ENCODE data around the gene SYNM.
A peak's percentile ranks its signal among the peaks of the same experiment; 100 is the strongest.
"Not testable (repeated sequence)": the region's sequence is repeated elsewhere in the genome, so short reads cannot be mapped to it uniquely, and the experiment has no call there.

Gene SYNM, protein sequence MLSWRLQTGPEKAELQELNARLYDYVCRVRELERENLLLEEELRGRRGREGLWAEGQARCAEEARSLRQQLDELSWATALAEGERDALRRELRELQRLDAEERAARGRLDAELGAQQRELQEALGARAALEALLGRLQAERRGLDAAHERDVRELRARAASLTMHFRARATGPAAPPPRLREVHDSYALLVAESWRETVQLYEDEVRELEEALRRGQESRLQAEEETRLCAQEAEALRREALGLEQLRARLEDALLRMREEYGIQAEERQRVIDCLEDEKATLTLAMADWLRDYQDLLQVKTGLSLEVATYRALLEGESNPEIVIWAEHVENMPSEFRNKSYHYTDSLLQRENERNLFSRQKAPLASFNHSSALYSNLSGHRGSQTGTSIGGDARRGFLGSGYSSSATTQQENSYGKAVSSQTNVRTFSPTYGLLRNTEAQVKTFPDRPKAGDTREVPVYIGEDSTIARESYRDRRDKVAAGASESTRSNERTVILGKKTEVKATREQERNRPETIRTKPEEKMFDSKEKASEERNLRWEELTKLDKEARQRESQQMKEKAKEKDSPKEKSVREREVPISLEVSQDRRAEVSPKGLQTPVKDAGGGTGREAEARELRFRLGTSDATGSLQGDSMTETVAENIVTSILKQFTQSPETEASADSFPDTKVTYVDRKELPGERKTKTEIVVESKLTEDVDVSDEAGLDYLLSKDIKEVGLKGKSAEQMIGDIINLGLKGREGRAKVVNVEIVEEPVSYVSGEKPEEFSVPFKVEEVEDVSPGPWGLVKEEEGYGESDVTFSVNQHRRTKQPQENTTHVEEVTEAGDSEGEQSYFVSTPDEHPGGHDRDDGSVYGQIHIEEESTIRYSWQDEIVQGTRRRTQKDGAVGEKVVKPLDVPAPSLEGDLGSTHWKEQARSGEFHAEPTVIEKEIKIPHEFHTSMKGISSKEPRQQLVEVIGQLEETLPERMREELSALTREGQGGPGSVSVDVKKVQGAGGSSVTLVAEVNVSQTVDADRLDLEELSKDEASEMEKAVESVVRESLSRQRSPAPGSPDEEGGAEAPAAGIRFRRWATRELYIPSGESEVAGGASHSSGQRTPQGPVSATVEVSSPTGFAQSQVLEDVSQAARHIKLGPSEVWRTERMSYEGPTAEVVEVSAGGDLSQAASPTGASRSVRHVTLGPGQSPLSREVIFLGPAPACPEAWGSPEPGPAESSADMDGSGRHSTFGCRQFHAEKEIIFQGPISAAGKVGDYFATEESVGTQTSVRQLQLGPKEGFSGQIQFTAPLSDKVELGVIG (N-terminal part only)

DNA sequence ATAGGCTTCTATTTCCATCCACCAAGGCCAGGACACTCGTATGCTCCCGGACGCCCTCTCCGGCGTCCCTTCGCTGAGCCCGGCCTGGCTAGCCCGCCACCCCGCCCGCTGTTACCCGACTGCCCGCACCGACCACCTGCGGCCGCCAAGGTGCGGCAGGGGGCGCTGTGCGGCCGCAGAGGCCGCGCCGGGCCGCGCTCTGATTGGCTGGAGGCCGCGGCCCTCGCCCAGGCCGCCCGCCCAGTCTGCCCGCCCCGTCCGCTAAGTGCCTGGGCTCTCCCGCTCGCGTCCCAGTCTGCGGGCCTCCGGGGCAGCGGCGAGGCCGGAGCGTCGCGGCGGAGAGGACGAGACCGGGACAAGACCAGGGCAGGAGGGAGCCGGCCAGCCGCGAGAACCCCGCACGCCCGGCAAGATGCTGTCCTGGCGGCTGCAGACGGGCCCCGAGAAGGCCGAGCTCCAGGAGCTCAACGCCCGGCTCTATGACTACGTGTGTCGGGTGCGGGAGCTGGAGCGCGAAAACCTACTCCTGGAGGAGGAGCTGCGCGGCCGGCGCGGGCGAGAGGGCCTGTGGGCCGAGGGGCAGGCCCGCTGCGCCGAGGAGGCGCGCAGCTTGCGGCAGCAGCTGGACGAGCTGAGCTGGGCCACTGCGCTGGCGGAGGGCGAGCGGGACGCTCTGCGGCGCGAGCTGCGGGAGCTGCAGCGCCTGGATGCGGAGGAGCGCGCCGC lies at the start of gene SYNM:
TSS of gene SYNM (plus strand) at position 293 of the 726 bp plus-strand sequence. CDS start at position 413, 120 bp downstream.
- ATAC-seq, result peak; percentile 46 to 52

DNA sequence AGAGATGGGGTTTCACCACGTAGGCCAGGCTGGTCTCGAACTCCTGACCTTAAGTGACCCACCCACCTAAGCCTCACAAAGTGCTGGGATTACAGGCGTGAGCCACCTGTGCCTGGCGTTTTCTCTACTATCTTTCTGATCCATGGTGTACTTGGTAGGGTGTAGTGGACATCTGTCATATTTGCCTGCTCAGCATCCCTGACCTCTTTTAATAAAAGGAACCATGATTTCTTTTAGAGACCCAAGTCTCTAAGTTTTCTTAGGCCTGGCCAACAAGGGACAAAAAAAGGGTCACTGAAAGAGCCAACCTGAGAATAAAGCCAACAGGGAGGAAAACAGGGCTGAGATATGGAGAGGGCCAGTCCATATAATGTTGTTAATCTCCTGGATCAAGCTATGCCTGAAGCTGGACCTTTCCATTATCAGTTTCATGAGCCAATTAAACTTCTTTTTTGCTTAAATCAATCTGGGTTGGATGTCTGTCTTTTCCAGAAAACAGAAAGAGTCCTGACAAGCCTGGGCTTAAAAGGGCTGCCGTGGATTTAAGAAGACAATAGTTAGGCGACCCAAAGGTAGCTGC lies 49.2 kb upstream of the SYNM start:
- no peak for ATAC-seq

DNA sequence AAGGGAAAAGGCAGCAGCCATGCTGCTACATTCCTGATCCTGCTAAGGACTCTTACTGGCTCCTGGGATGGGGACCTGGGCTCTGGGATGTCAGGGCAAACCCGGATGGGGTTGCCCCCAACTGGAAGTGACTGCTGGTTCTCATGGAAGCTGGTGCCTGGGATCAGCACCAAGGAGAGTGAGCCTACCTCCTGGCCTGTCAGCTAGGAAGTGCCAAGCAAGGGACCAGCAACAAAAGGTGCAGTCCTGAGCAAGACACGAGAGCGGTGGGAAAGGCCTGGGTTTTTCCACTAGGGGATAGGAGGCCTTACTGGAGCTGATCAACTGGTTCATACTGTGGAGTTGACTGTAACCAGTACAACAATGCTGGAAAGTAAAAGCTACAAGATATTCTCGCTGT lies 47.9 kb upstream of the SYNM start:
- no peak for ATAC-seq

- no peak for ATAC-seq
Observed at GRCh38 chr15:99057697-99058420, 47.0 kb upstream of the SYNM start.

GRCh38 chr15:99058421-99058870 lies 46.4 kb upstream of the SYNM start:
- ATAC-seq, result no peak

GRCh38 chr15:99059010-99059981 lies 45.6 kb upstream of the SYNM start:
- ATAC-seq, result peak; percentile 53 to 60

GRCh38 chr15:99060186-99060585 lies 44.7 kb upstream of the SYNM start:
- not testable (repeated sequence) for ATAC-seq

DNA sequence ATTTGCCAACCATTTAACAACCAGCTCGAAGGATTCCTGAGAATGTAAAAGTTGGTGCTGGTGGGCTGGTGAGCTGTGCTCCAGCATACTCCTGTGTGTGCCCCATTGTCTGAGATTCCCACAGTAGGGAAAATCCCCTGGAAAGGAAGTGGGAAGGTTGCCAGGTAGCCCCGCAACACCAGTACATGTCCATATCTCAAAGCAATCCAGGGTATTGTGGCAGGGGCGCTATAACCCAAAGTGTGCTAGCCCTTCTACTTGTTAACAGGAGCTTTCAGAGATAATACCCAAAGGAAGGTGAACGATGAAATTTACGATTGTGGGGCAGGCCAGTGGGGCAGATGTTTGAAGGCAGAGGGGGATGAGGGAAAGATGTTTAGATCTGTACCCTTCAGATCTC lies 42.7 kb upstream of the SYNM start:
- no peak for ATAC-seq

DNA sequence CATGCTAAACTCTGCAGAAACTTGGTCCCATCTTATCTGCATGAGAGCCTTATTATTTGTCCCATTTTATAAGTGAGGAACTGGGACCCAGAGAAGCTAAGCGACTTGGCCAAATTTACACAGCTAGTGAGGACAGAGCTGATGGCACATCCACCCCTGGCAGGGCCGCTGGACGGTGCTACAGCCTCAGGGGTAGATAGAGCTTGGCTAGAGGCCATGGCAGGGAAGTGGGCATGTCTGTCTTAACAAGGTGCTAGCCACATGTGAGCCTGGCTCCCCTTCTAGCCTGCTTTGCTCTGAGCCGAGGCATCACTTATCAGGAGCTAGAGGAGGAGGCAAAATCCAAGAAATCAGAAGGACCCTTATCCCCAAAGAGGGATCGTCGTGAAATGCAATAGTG lies 36.7 kb upstream of the SYNM start:
- ATAC-seq, result no peak

DNA sequence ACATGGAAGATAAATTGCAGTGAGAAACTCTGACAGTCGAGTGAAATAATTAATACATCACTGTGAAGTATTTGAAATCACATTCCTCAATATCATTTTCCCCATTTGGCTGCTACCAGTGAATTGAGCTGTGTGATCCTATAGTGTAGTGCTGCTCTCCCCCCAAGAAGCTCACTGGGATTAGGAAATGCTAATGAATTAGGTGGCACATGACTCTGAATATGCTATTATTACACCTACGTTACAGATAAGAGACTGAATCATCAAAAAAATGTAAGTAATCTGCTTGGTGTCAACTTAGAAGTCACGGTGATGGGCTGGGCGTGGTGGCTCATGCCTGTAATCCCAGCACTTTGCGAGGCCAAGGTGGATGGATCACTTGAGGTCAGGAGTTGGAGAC lies 34.7 kb upstream of the SYNM start:
- no peak for ATAC-seq

DNA sequence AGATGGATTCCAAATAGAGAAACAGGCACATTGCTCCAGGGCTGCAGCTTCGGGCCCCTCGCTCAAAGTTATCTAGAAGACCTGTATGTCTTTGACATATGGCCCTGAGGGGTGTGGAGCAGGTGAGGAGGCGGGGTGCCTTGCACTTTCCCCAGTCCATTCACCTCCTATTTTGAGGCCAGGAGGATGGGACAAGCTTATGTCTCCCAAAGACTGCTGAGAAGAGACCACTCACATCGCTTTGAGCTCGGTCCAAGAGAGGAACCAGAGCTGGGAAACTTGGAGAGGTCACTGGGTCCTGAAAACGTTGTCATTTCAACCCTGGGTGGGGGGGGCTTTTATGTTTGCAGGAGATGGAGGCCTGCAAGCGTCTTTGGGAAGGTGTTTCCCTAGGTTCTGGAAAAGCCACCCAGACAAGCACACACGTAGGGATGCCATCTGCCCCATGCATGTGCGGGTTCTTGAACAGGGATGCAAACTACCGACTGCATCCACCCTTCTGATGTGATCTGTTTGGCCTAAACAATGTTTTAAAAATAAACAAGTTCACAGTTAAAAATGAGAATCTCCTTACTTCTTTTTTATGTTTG lies 33.7 kb upstream of the SYNM start:
- ATAC-seq, result no peak

GRCh38 chr15:99073008-99073717 lies 31.7 kb upstream of the SYNM start:
- ATAC-seq, result no peak

DNA sequence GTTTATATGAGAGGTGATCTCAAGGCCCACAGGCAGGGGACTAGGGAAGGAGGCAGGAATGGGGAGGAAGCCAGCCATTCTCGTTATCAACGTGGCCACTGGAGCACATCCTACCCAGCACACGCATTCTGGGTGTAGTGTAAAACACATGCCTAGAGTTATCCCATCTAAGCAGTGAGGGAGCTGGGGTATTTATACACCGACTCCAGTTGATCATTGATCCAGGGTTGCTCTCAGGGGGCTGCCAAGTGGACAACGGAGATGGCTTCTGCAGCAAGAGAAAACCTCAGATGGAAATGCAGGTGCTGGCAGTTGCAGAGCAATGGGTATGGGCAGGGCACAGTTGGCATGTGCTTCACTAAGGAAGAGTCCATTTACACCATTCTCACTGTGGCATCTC lies 30.4 kb upstream of the SYNM start:
- no peak for ATAC-seq

DNA sequence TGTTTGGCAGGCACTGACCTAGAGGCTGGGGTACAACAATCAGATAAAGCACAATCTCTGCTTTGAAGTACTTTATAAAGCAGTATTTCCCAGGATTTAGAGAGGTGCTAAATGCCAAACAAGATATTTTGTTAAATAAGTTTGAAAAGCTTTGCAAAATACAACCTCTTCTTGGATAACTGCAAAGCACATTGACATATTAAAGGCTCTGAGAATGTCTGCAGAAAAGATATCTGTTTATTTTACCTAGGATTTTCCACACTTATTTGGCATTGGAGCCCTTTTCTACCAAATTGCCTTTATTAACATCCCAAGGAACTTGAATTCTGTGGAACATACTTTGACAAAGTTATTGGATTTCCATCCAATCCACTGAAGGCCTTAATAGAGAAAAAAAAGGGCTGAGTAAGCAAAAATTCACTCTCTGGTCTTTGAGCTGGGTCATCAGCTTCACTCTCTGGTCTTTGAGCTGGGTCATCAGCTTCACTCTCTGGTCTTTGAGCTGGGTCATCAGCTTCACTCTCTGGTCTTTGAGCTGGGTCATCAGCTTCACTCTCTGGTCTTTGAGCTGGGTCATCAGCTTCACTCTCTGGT lies 29.7 kb upstream of the SYNM start:
- not testable (repeated sequence) for ATAC-seq

DNA sequence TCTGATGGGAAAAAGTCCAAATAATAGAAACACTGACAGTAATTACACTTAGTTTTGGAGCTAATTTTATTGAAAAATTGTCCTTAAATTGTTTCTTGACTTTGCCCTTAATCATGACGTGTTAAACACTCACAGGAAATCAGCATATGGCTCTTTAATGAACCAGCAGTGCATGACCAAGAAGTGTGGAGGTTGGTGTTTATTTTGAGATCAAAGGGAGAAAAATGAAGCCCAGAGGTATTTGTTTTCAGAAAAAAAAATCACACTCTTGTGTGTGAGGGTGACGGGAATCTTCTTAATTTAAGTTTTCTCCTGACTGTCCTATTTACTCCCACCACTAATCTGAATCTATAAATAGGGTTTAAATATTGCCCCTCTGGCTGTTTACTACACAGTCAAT lies 28.8 kb upstream of the SYNM start:
- ATAC-seq, result no peak

- ATAC-seq, result peak; percentile 55 to 66
Observed at GRCh38 chr15:99076555-99077308, 28.1 kb upstream of the SYNM start.

- ATAC-seq, result no peak
Observed at GRCh38 chr15:99082798-99083197, 22.1 kb upstream of the SYNM start.

All from activated CD4-positive, CD25-positive, alpha-beta regulatory T cell treated with anti-CD3 and anti-CD28 coated beads, Interleukin-2, amount 50 U/mL, for 24 hours (primary cell).